Kidney (tissue), 14 donors: Measurements from ENCODE around the gene RBM19. TPM values are rescaled to one million over a fixed set of nuclear protein-coding genes. Genes with fewer than 3 reads are reported as not detected.
A peak's percentile ranks its signal among the peaks of the same experiment; 100 is the strongest.

Source experiments
- DNase-seq, 5 donors: peaks; one replicate each; pipeline ENCODE4 v3.0.0-alpha.2; 2013 to 2020
- FAIRE-seq: peaks from 2 replicates; lab custom pipeline; 2012; peaks lifted over from hg19 to GRCh38; lab: Jason Lieb, UNC
- H3K27ac ChIP-seq, 2 donors: one replicate each; pipeline ENCODE4 v1.7.0; 2013; ENCODE audit warnings: low read depth in 2 of 2, low read length in 2 of 2, inconsistent platforms in 1 of 2
- H3K27me3 ChIP-seq: one replicate; pipeline ENCODE4 v1.7.1; 2013; ENCODE audit warnings: low read length, inconsistent platforms; ENCODE audit not compliant: control insufficient read depth, insufficient read depth
- H3K36me3 ChIP-seq, 3 donors: one replicate each; pipeline versions ENCODE4 v1.7.0 to v1.7.1; 2013; ENCODE audit warnings: low read length in 3 of 3, control low read depth in 1 of 3, inconsistent platforms in 1 of 3; ENCODE audit not compliant: insufficient read depth in 3 of 3, control insufficient read depth in 2 of 3
- H3K4me1 ChIP-seq, 3 donors: one replicate each; pipeline versions ENCODE4 v1.7.0 to v1.7.1; 2013; ENCODE audit warnings: low read length in 3 of 3, inconsistent platforms in 1 of 3, low read depth in 1 of 3; ENCODE audit not compliant: control insufficient read depth in 2 of 3, insufficient read depth in 2 of 3
- H3K4me3 ChIP-seq, 3 donors: one replicate each; pipeline versions ENCODE4 v1.7.0 to v1.8.1; 2013; ENCODE audit warnings: low read length in 3 of 3, control low read depth in 1 of 3, inconsistent platforms in 1 of 3
- H3K9ac ChIP-seq, 3 donors: one replicate each; pipeline versions ENCODE4 v1.7.0 to v1.7.1; 2013; ENCODE audit warnings: low read length in 3 of 3, control low read depth in 1 of 3, inconsistent platforms in 1 of 3
- H3K9me3 ChIP-seq, 3 donors: one replicate each; pipeline versions ENCODE4 v1.7.0 to v1.7.1; 2013; ENCODE audit warnings: low read length in 3 of 3, control low read depth in 1 of 3, inconsistent platforms in 1 of 3; ENCODE audit not compliant: control insufficient read depth in 2 of 3, insufficient read depth in 1 of 3
- CTCF ChIP-seq: IDR thresholded peaks from 3 replicates; pipeline ENCODE4 v1.5.1; 2012; ENCODE audit warnings: mild to moderate bottlenecking, moderate library complexity, borderline replicate concordance; ENCODE audit not compliant: insufficient read depth; ENCODE audit errors: extremely low read depth
- intact Hi-C: fragments of 100-400 bp; cut with DNase I; formaldehyde crosslinking; loops from one replicate; pipeline ENCODE4 v1.11.1; 2022
- polyA plus RNA-seq: library from polyadenylated mRNA; stranded (reverse); fragments of 350-450 nt; fragmentation: Illumina TruSeq; extraction: RNeasy Lipid Tissue Mini Kit (QIAGEN cat#74804); gene quantifications from one replicate; pipeline ENCODE4 v1.2.3, GENCODE V29; 2014; ENCODE audit warnings: low read depth, low replicate concordance; ENCODE audit not compliant: insufficient read depth
- total RNA-seq: library from RNA; stranded (reverse); fragmentation: NEBNext Ultra II Directional; extraction: Animal tissue kit (Norgen Biotek cat#: 25700); gene quantifications from one replicate; pipeline ENCODE4 v1.2.1, GENCODE V29; 2021
- donor health status: control.
- donor health status: control.
- donor health status: control.
- donor health status: control.
- donor health status: control.
- donor health status: DM: yes; HTN: yes; CAD: no.
- donor health status: Normal renal cell carcinoma (clear cell type).

Gene RBM19
- total and polyA plus RNA-seq, 2 donors from 2014 or later, result 12.3 to 34.7 TPM

- no peaks in the 10 kb centered on the region for H3K27me3 ChIP-seq
- H3K4me1 ChIP-seq, result no peaks in the 10 kb centered on the region
- no peak for TF ChIP-seq CTCF
- no peak for FAIRE-seq
- H3K9me3 ChIP-seq, result no peaks in the 10 kb centered on the region
- DNase-seq, result peak in 3 of 5 donors; percentile 11 to 82 (median 48)
- no peak overlapping the region for H3K27ac ChIP-seq
- intact Hi-C loops, result no loop called here
- no peak overlapping the region for H3K9ac ChIP-seq
- H3K4me3 ChIP-seq, result no peak overlapping the region
- H3K36me3 ChIP-seq, result no peaks in the 10 kb centered on the region
Measured at GRCh38 chr12:113889891-113890581, 76.1 kb downstream of the RBM19 start.

GRCh38 chr12:113889076-113889475 lies 77.0 kb downstream of the RBM19 start:
- Histone ChIP-seq H3K9ac (no peak overlapping the region), H3K9me3 (no peaks in the 10 kb centered on the region), H3K27me3 (no peaks in the 10 kb centered on the region), H3K27ac (no peak overlapping the region), H3K4me1 (no peaks in the 10 kb centered on the region), H3K4me3 (no peak overlapping the region), H3K36me3 (no peaks in the 10 kb centered on the region)
- no peak for TF ChIP-seq CTCF
- DNase-seq (no peak), FAIRE-seq (no peak)
- intact Hi-C loops, result no loop called here

DNA sequence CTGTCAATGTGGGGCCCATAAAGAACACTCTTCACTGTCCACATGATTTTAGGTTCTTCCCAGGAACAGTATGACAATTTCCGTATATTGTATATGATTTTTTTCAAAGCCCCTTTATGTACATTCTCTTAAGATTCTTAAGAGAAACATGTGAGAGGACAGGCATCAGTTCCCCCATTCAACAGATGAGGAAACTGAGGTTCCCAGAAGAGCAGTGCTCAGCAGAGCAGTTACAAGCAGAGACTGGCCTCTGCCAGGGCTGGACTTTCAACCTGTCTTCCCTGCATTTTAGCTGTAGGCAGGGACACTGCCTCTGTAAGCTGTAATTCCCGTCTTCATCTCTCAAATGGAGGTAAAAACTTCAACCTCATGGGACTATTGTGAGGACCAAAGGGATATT lies 77.7 kb downstream of the RBM19 start:
- no peak overlapping the region for H3K9ac ChIP-seq
- H3K4me1 ChIP-seq, result no peaks in the 10 kb centered on the region
- DNase-seq (no peak), FAIRE-seq (no peak)
- H3K36me3 ChIP-seq, result no peaks in the 10 kb centered on the region
- intact Hi-C loops, result no loop called here
- no peaks in the 10 kb centered on the region for H3K9me3 ChIP-seq
- H3K4me3 ChIP-seq, result no peak overlapping the region
- no peak for TF ChIP-seq CTCF
- no peak overlapping the region for H3K27ac ChIP-seq
- H3K27me3 ChIP-seq, result no peaks in the 10 kb centered on the region
